H1 (cell line): Measurements from ENCODE around the gene RASAL1. TPM values are rescaled to one million over a fixed set of nuclear protein-coding genes. Genes with fewer than 3 reads are reported as not detected.

Experiments
- EGR1 ChIP-seq: IDR thresholded peaks from 2 replicates; pipeline ENCODE4 v1.6.1; 2011; ENCODE audit warnings: low read depth, low read length, borderline replicate concordance
- GTF2F1 ChIP-seq: IDR thresholded peaks from 2 replicates; pipeline ENCODE4 v1.6.1; 2012; ENCODE audit warnings: low read depth, low read length, improper control_type of control experiment, borderline replicate concordance
- HDAC6 ChIP-seq: IDR thresholded peaks from one replicate; pipeline ENCODE4 v1.7.1; 2012; ENCODE audit warnings: low read depth, mild to moderate bottlenecking, inconsistent platforms, low read length, moderate library complexity
- POLR2A ChIP-seq, 2 experiments: IDR thresholded peaks; 1 replicate in 1 of 2; 2 replicates in 1 of 2; pipeline ENCODE4 v1.6.1; 2011; ENCODE audit warnings: low read depth in 2 of 2, low read length in 2 of 2, mild to moderate bottlenecking in 2 of 2; ENCODE audit errors: control extremely low read depth in 1 of 2
- RAD21 ChIP-seq, 2 experiments: IDR thresholded peaks in 1 of 2; conservative IDR thresholded peaks in 1 of 2; 2 replicates each; pipeline ENCODE4 v1.6.1; 2011; ENCODE audit warnings: low read depth in 2 of 2, low read length in 2 of 2, improper control_type of control experiment in 1 of 2, inconsistent platforms in 1 of 2, mild to moderate bottlenecking in 1 of 2, moderate library complexity in 1 of 2
- SIN3A ChIP-seq, 2 experiments: IDR thresholded peaks in 1 of 2; conservative IDR thresholded peaks in 1 of 2; 2 replicates each; pipeline ENCODE4 v1.6.1; 2011 to 2012; ENCODE audit warnings: low read length in 2 of 2, improper control_type of control experiment in 1 of 2, low read depth in 1 of 2, mild to moderate bottlenecking in 1 of 2
- SP2 ChIP-seq: IDR thresholded peaks from 2 replicates; pipeline ENCODE4 v1.6.1; 2012; ENCODE audit warnings: mild to moderate bottlenecking, low read length, inconsistent platforms
- SP4 ChIP-seq: IDR thresholded peaks from 2 replicates; pipeline ENCODE4 v1.6.1; 2012; ENCODE audit warnings: low read length, inconsistent platforms
- YY1 ChIP-seq: IDR thresholded peaks from 2 replicates; pipeline ENCODE4 v1.6.1; 2011; ENCODE audit warnings: low read depth, mild to moderate bottlenecking, low read length
- polyA plus RNA-seq, 7 experiments: library from polyadenylated mRNA; depleted of rRNA in 3 of 7; stranded (reverse) in 5 of 7; unstranded in 2 of 7; fragments of >200 nt in 5 of 7; fragments of 200-250 nt in 2 of 7; gene quantifications; 1 replicate in 5 of 7; 2 replicates in 1 of 7; 4 replicates in 1 of 7; pipeline versions ENCODE4 v1.2.1 to v1.2.3, GENCODE V29; 2011 to 2013; ENCODE audit warnings: missing spikeins in 2 of 7, mixed read lengths in 2 of 7
- total RNA-seq: library from RNA; stranded (reverse); fragmentation: NEBNext Ultra II Directional; extraction: Animal tissue kit (Norgen Biotek cat#: 25700); gene quantifications from 2 replicates; pipeline ENCODE4 v1.2.1, GENCODE V29; 2021

Gene RASAL1
- total and polyA plus RNA-seq, 2 of the 8 experiments (the other 6 are each of a cell fraction or from before 2014, with no cell fraction given) = 3.7 to 5.0 TPM

- no peak for TF ChIP-seq SIN3A (conservative IDR thresholded peaks at IDR 0.05 in 1 of 2, IDR thresholded peaks at IDR 0.05 in 1 of 2; ENCODE audit: low read depth in 1 of 2, low read length in 2 of 2)
- TF ChIP-seq EGR1 = no peak
- no peak for TF ChIP-seq YY1
- TF ChIP-seq POLR2A (IDR thresholded peaks at IDR 0.05; ENCODE audit: control extremely low read depth in 1 of 2, low read depth in 2 of 2, low read length in 2 of 2) = no peak
- no peak for TF ChIP-seq GTF2F1
- TF ChIP-seq SP4 = no peak
- no peak for TF ChIP-seq RAD21 (IDR thresholded peaks at IDR 0.05 in 1 of 2, conservative IDR thresholded peaks at IDR 0.05 in 1 of 2; ENCODE audit: low read depth in 2 of 2, low read length in 2 of 2)
- TF ChIP-seq SP2 = no peak
- TF ChIP-seq HDAC6 = no peak
Measured at GRCh38 chr12:113159937-113160336, 24.4 kb upstream of the RASAL1 start (continued).
